Ishikawa (cell line): ENCODE results near the gene MOGAT3.

Experiments used
- CEBPB ChIP-seq: IDR thresholded peaks from 2 replicates; pipeline ENCODE4 v1.6.1; 2012
- CREB1 ChIP-seq: IDR thresholded peaks from 2 replicates; pipeline ENCODE4 v1.6.1; 2012; ENCODE audit warnings: low read depth
- EGR1 ChIP-seq: IDR thresholded peaks from 2 replicates; pipeline ENCODE4 v1.6.1; 2012
- EP300 ChIP-seq: IDR thresholded peaks from 2 replicates; pipeline ENCODE4 v1.6.1; 2012; ENCODE audit warnings: borderline replicate concordance
- FOXM1 ChIP-seq: IDR thresholded peaks from 2 replicates; pipeline ENCODE4 v1.6.1; 2012; ENCODE audit warnings: low read depth, borderline replicate concordance
- MAX ChIP-seq: IDR thresholded peaks from 2 replicates; pipeline ENCODE4 v1.6.1; 2012
- NFIC ChIP-seq: IDR thresholded peaks from 2 replicates; pipeline ENCODE4 v1.6.1; 2012
- RAD21 ChIP-seq: IDR thresholded peaks from 2 replicates; pipeline ENCODE4 v1.6.1; 2012; ENCODE audit warnings: low read depth
- TAF1 ChIP-seq: IDR thresholded peaks from 2 replicates; pipeline ENCODE4 v1.6.1; 2012; ENCODE audit warnings: low read depth, mild to moderate bottlenecking
- TCF12 ChIP-seq: IDR thresholded peaks from 2 replicates; pipeline ENCODE4 v1.6.1; 2012; ENCODE audit warnings: low read depth
- TEAD4 ChIP-seq: IDR thresholded peaks from 2 replicates; pipeline ENCODE4 v1.6.1; 2012
- YY1 ChIP-seq: IDR thresholded peaks from 2 replicates; pipeline ENCODE4 v1.6.1; 2012; ENCODE audit warnings: low read depth
- ZBTB7A ChIP-seq: IDR thresholded peaks from 2 replicates; pipeline ENCODE4 v1.6.1; 2012; ENCODE audit warnings: low read depth
- TF ChIP-seq, protein P1 (sequence below): IDR thresholded peaks from 2 replicates; pipeline ENCODE4 v1.6.1; 2012
- TF ChIP-seq, protein P2 (sequence below): IDR thresholded peaks from 2 replicates; pipeline ENCODE4 v1.6.1; 2012; ENCODE audit warnings: low read depth, mild to moderate bottlenecking

The MOGAT3 gene

DNA sequence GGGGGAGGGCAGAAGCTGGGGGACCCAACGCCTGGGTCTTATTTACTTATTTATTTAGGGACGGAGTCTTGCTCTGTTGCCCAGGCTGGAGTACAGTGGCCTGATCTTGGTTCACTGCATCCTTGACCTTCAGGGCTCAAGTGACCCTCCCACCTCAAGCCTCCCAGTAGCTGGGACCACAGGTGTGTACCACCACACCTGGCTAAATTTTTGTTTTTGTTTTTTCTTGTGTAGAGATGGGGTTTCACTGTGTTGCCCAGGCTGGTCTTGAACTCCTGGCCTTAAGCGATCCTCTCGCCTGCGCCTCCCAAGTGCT is 1.7 kb upstream of the MOGAT3 start:
- TF ChIP-seq TEAD4, result no peak
- TF ChIP-seq, protein P1, sequence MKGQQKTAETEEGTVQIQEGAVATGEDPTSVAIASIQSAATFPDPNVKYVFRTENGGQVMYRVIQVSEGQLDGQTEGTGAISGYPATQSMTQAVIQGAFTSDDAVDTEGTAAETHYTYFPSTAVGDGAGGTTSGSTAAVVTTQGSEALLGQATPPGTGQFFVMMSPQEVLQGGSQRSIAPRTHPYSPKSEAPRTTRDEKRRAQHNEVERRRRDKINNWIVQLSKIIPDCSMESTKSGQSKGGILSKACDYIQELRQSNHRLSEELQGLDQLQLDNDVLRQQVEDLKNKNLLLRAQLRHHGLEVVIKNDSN, result no peak
- TF ChIP-seq TCF12, result no peak
- no peak for TF ChIP-seq CREB1

GRCh38 chr7:101201695-101202602 is 1.1 kb upstream of the MOGAT3 start:
- TF ChIP-seq EP300, result no peak
- TF ChIP-seq, protein P2, sequence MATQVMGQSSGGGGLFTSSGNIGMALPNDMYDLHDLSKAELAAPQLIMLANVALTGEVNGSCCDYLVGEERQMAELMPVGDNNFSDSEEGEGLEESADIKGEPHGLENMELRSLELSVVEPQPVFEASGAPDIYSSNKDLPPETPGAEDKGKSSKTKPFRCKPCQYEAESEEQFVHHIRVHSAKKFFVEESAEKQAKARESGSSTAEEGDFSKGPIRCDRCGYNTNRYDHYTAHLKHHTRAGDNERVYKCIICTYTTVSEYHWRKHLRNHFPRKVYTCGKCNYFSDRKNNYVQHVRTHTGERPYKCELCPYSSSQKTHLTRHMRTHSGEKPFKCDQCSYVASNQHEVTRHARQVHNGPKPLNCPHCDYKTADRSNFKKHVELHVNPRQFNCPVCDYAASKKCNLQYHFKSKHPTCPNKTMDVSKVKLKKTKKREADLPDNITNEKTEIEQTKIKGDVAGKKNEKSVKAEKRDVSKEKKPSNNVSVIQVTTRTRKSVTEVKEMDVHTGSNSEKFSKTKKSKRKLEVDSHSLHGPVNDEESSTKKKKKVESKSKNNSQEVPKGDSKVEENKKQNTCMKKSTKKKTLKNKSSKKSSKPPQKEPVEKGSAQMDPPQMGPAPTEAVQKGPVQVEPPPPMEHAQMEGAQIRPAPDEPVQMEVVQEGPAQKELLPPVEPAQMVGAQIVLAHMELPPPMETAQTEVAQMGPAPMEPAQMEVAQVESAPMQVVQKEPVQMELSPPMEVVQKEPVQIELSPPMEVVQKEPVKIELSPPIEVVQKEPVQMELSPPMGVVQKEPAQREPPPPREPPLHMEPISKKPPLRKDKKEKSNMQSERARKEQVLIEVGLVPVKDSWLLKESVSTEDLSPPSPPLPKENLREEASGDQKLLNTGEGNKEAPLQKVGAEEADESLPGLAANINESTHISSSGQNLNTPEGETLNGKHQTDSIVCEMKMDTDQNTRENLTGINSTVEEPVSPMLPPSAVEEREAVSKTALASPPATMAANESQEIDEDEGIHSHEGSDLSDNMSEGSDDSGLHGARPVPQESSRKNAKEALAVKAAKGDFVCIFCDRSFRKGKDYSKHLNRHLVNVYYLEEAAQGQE, result no peak
- TF ChIP-seq YY1, result no peak
- no peak for TF ChIP-seq EGR1
- no peak for TF ChIP-seq RAD21
- no peak for TF ChIP-seq CREB1
- TF ChIP-seq, protein P1, result no peak
- no peak for TF ChIP-seq TEAD4
- TF ChIP-seq NFIC, result no peak
- no peak for TF ChIP-seq FOXM1
- TF ChIP-seq TCF12, result no peak
- no peak for TF ChIP-seq TAF1
- no peak for TF ChIP-seq MAX
- TF ChIP-seq ZBTB7A, result no peak
- no peak for TF ChIP-seq CEBPB

- TF ChIP-seq NFIC (no peak), TAF1 (no peak), EP300 (no peak), YY1 (no peak), ZBTB7A (no peak), MAX (no peak), EGR1 (no peak), CREB1 (no peak), TCF12 (no peak)
- TF ChIP-seq, protein P1, result no peak
- TF ChIP-seq, protein P2, result no peak
These were observed 353 bp downstream of the MOGAT3 start for GRCh38 chr7:101200504-101200861.

DNA sequence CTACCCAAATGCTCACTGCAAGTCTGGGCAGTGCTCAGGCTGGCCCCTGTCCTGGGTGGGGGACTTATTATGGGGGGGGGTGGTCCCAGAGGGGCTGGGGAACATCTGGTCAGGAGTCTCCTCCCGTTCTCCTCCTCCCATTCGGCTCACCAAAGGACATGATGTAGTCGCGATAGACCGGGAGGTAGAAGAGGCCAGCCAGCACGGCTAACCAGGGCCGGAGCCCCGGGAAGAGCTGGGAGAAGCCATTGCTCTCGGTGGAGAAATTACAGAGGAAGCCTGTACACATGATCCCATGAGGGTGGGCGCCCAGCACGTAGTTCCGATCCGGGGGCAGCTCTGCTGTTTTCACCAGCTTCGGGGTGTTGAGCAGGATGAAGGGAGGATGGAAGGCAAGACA is 2.4 kb downstream of the MOGAT3 start:
- TF ChIP-seq EP300 (no peak), RAD21 (no peak), CEBPB (no peak)

DNA sequence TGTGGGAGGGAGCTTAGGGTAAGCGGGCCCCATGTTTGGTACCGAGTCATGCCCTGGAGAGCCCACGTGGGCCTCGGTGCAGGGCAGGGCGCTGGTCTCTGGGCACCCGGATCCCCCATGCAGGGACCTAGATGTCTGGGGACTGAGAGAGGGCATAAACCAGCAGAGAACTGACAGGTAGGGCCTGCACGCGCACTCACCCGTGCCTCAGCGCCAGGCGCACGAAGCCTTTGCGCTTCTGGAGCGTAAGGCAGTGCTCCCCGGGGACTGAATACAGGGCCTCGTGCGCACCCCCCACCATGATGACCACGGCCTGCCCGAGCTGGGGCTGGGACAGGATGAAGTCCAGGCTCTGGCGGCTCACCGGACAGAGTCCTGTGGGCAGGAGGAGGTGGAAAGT is 2.8 kb downstream of the MOGAT3 start:
- TF ChIP-seq, protein P1, result no peak
- TF ChIP-seq TEAD4 (no peak), EP300 (no peak), CREB1 (no peak)

DNA sequence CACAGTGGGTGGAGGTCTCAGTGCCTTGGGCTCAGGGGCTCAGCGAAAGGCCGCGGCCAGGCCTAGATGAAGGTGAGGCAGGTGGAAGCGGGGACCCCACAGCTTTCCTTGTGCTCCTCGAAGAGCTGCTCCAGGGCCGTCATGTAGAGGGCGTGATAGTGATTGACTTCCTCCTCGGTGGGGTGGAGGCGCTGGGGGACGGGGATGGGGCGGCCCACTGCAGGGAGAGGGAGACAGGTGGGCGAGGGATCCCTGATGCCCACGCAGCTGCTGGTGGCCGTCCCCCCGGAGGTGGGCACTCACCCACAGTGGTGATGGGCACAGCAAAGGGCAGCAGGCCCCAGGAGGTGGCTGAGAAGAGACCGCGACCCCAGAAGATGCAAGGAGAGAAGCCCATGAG is 5.0 kb downstream of the MOGAT3 start:
- no peak for TF ChIP-seq FOXM1
- no peak for TF ChIP-seq EGR1
- no peak for TF ChIP-seq RAD21
- TF ChIP-seq EP300, result no peak
- TF ChIP-seq TEAD4, result no peak
- no peak for TF ChIP-seq MAX
- no peak for TF ChIP-seq CEBPB
- TF ChIP-seq, protein P1, result no peak
